GM15510 (cell line): ENCODE results near the gene PHF2.

ENCODE experiments used
- POLR2A ChIP-seq: IDR thresholded peaks from 3 replicates; pipeline ENCODE4 v1.6.1; 2011; ENCODE audit warnings: borderline replicate concordance; ENCODE audit not compliant: insufficient read length; ENCODE audit errors: extremely low read depth

Gene PHF2

DNA sequence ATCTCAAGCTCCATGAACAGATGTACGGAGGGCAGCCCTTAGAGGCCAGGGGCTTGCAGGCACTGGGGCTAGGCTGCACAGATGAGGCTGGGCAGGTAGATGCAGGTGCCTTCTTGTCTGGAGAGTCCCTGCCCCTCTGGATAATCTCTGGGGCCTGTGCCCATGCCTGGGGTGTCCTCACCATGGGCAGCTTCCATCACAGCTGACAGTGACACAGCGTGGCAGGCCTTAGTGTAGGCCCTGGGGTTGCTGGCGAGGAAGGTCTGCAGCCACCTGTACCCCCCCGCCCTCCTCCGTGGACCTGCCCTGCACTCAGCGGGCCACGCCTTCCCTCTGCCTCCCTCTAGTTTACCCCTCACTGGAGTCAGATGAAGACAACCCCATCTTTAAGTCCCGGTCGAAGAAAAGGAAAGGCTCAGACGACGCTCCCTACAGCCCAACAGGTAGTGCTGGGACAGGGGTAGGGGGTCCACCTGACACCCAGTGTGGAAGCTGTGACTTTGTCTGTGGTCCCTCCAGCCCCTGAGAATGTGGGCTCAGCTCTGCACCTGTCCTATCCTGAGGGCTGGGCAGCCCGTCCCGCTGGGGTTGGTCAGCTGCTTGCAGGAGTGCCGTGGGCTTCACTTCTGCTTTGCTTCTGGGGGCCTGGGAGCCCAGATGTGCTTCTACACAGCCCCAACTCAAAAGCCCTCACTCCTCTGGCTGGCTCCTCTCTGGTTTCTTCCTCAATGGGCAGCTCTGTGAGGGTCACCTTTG lies 98.4 kb downstream of the PHF2 start:
- no peak for TF ChIP-seq POLR2A

DNA sequence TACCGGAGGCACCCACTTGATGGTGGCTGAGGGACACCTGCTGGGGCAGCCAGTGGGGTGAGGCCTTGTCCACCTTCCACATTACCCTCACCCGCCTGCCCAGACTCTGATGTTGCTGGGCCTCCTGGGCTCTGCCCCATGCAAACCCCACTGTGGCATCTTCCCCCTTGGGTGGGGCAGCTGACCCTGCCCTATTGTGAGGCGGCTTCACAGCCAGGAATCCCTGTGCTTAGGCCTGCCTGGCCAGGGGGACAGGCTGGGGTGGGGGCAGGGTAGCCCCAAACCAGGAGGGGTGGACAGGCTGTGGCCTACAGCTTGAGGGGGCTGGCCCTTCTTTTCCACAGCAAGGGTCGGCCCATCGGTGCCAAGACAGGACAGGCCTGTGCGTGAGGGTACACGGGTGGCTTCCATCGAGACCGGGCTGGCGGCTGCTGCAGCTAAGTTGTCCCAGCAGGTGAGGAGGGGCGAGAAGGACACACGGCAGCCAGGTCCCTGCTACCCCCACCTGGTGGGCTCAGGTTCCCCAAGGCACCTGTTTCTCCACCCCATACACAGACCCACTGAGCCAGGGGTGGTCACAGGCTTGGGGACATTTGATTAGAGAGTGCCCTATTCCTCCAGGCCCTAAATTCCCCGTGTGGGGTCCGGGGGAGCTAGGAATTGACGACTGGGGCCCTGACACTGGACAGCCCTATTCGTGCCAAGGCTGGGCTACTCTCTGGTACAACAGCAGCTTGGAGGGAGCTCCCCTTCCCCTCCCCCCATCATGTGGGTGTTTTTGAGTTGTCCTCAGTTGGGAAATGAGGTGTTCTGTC lies 99.2 kb downstream of the PHF2 start:
- TF ChIP-seq POLR2A, result no peak

DNA sequence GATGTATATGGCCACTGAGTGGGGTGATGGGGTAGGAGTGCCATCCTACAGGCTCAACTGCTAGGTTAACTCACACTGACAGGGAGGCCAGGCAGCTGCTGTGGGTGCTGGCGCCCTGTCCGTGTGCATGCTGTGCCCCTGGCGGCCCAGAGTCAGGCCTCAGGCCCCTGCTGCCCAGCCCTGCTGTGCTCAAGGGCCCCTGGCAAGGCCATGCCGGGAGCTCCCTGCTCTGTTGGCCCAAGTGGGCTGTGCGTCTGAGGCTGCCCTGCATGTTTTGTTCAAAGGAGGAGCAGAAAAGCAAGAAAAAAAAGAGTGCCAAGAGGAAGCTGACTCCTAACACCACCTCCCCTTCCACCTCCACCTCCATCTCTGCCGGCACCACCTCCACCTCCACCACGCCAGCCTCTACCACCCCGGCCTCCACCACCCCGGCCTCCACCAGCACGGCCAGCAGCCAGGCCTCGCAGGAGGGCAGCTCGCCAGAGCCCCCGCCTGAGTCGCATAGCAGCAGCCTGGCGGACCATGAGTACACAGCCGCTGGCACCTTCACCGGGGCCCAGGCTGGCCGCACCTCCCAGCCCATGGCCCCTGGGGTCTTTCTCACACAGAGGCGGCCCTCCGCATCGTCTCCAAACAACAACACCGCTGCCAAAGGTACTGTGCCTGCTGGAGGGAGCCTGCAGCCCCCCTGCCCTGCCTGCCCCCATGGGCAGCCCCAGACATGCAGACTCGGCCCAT lies 100.1 kb downstream of the PHF2 start:
- TF ChIP-seq POLR2A, result no peak

DNA sequence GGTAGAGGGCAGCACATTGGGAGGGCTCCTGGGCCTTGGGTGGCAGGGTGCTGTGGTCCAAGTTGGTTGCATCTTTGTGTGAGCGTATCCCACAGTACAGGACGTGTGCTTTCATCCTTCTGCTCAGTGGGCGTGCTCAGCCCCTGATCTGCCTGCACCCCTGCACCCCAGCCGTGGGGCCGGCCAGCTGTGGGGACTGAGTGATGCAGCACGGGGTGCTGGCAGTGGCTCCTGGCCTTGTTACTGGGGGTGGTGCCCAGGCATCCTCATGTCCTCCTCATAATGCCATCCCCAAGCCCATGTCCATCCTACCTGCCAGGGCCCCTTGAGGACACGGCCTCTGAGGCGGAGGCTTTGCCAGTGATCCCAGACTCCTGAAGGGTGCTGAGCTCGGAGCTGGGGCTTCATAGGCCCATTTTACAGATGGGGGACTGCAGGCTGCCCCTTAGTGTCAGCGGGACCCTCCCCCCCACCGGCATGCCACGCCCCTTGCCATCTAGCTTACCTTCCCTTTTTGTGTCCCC lies 100.7 kb downstream of the PHF2 start:
- no peak for TF ChIP-seq POLR2A

DNA sequence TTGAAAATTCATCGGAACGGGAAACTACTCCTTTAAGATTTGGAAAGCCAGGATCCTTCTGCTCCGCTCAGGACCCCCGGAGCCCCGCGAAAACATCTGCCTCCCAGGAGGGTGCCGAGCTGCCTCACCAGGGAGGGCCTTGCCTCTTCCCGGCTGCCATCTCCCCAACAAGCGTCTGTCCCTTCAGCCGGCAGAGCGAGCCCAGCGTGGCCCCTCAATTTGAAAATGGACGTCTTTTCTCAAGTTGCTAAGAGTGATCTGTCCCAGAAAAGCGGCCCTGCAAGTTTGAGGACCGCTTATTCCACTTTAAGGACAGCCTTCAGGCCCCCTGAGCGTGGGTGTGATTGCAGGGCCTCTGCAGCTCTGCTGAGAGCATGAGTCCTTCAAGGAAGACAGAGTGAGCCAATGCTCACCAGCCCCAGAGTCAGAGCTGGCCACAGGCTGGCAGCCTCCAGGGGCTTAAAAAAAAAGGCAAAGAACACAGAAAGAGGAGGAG lies 101.3 kb downstream of the PHF2 start:
- no peak for TF ChIP-seq POLR2A

DNA sequence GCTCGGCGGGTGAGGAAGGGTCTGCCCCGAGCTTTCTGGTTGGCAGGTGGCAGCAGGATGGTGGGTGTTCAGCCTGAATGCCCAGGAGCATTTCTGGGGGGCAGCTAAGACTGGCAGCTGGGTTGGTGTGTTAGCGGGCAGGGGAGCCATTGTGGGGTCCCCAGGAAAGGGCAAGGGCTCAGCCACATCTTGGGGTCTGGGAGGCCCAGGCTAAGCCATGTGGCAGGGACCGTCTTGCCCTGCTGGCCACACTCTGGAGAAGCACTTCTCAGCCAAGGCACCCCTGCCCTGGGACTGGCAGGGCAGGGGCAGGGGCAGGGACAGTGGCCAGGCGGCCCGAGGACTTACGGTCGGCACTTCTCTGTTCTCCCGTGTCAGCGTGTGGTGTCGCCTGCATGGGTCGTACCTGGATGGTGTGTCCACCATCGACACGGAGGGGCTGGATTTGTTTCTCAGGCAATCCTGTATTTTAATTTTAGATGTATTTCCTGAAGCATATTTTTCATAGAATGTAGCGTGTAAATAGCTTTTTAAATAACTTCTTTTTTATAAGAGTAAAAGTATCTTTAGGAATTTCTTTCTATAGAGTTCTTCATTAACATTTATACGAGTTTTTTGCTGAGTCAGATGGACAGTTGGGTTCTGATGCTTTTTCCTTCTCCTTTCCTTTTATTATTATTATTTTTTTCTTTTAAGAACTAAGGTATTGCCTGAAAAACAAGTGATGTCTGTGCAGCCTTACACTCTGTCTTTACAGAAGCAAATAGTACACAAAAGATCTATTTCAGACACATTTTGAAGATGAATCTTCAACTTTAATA lies 102.0 kb downstream of the PHF2 start:
- no peak for TF ChIP-seq POLR2A

DNA sequence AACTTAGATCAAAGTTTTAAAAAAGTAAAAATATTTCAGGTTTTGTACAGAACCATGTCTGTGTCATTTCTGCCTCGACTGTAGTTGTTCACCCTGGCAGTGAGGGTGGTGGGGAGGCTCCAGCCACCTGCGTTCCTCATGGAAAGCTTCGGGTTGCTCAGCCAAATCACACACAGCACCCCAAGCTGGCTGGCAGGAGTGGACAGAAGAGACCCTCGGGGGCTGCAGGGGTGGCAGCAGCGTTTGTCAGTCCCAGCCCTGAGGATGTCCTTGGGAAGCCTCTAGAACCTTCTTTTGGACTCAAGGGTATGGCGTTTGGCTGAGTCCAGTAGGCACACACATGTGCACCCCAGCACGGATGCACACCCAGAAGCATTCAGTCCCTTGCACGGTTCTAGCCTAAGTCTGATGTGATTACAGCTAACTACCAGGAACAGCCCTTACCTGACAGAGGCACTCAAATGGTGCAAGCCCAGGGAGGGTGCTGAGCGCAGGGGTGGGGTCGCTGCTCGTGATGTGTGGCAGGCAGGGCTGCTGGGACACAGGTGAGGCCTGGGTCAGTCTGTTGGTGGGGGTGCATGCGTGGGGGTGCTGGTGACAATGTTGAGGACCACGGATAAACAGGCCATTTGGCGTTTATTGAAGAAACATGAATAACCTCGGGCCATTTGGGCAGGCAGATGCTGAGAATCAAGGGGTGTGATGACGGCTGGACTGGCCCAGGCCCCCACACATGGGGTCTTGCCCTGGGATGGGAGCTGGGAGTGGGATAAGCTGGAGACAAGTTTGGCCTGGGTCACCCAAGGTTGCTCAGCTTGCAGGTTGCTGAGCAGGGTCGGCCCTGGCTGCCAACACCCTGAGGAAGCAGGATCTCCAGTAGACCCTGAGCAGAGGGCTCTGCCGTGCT lies 103.4 kb downstream of the PHF2 start:
- no peak for TF ChIP-seq POLR2A

DNA sequence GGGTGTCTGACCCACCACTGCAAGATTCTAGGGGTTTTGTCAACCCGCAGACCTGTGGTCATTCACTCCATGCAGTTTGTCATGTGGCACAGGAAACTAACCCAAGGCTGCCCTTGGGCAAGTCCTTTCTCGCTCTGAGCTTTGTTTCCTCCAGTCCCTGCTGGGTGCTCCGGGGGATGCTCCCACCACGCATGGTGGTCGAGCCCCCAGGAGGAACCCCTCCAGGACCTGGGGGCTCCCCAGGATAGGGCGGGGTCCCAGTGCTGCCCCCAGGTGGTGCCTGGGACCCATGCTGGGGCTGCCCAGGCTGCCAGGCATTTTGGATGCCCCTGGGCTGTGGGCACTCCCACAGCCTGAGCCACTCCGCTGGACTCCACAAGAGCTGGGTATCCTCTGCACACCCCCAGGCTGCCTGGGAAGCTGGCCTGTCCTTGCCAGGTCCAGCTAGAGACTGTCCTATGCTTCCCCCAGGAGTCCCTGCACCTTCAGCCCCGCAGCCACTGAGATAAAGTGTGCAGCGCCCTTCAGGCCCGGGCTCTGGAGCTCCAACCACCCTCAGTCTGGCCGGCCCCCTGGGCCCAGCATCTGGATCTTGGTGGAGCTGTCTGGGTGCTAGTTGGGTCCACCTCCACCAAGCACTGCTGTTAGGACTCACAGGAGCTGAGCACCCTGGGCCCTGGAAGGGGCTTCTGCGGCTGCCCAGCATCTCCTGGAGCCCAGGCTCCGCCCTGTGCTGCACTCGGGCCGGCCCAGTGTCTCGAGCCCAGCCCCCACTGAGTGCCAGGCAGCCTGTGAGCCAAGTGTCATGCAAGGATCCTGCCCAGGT lies 104.3 kb downstream of the PHF2 start:
- no peak for TF ChIP-seq POLR2A

DNA sequence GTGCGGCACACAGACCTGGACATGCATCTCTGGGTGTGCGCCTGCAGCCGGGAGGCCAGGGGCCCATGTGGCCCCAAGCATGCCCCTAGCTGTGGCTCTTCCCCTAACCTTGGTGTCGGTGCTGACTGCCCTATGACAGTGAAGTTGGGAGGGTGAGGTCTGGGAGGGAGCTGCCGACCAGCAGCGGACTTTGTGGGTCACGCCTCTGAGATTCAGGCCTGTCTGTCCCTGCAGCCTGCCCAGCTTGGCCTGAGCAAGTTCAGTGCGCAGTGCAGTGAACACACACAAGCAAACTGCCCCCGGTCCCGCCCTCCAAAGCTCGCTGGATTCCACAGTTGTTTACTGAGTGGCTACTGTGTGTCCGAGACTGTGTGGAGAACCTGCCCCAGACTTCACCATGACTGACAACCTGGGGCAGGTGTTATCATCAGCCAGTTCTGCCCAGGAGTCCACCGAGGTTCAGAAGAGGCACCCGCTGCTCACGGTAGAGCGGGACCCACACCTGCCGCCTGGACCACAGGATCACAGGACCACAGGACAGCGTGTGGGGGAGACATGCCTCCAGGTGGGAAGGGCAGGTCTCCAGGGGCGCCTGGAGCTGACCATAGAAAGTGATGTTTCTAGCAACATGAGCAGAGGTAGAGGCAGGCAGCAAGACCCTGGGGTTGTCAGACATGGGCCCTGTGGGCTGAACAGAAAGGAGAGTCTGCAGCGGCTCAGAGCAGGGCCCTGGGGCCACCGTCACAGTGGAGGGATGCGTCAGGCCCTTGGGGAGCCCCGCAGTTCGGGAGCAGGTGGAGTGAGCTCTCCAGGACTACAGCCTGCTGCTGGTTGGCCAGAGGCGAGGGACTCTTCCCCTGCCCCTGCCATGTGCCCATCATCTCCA lies 105.1 kb downstream of the PHF2 start:
- TF ChIP-seq POLR2A, result no peak

DNA sequence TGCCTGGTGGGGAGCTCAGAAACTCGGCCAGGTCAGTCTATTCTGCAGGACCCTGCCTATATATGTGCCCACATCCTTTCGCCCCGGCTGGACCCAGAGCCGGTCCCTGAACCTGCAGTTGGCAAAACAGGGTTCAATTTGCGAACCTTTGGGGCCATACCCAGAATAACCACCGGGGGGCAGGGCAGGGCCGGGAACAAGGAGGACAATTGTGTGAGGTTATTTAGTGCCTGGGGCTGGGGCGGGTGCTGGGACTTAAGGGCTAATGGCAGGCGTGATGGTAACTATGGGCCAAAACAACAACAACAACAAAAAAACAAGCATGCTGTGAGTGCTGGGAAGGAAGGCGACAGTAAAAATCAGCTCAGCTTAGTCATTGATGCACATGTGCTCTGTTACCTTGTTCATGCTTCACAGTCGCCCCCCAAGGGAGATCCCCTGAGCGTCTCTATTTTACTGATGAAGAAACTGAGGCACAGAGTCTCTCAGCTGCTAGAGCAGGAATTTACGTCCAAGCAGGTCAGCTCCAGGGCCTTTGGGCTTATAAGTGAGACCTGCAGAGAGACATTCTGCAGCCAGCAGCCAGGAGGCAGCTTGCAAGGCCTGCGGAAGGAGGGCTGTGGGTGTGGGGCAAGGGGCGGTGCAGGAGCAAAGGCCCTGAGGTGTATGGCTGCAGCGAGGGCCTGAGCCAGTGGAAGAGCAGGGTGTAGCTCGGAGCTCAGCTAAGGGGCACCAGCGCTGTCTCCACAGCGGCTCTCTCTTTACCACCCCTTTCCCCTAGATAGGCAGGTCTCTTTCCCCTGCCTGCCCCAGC lies 106.0 kb downstream of the PHF2 start:
- no peak for TF ChIP-seq POLR2A

DNA sequence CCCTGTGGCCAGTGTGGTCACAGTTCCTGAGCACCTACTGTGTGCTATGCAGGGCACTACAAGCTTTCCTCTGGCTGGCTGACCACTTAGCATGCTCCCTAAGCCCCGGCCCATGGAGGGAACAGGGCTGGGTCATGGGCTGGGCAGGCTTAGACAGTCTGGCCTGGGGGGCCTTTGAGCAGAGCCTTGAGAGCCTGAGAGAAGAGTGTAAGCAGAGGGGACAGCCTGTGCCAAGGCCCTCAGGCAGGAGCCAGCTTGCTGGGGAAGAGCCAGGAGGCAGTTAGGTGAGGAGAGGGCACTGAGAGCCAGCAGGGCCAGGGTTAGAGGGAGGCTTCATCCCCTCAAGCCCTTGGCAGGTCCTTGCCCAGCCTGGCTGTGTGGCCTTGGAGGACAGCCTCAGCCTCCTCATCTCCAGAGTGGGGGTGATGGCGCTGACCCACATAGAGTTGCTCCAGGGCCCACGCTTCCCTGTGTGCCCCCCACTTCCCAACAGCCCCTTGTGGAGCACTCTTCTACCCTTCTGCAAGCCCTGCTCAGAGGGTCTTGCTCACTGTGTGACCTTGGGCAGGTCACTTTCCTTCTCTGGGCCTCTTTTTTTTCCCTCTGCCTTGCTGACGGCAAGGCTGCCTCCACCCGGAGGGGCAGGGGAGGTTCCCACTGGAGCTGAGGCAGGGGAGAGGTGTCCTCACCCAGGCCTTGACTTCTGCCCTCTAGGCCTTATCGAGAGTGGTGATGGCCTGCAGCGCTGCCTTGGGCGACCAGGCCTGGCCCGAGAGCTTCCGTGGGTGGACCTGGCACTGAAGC lies 107.1 kb downstream of the PHF2 start:
- no peak for TF ChIP-seq POLR2A
